CMK (cell line): Measurements from ENCODE around the gene DDX5.
A peak's percentile ranks its signal among the peaks of the same experiment; 100 is the strongest.

ENCODE experiments used
- DNase-seq: peaks from one replicate; pipeline ENCODE4 v3.0.0-alpha.2; 2010; ENCODE audit warnings: low read depth

DDX5 gene

DNA sequence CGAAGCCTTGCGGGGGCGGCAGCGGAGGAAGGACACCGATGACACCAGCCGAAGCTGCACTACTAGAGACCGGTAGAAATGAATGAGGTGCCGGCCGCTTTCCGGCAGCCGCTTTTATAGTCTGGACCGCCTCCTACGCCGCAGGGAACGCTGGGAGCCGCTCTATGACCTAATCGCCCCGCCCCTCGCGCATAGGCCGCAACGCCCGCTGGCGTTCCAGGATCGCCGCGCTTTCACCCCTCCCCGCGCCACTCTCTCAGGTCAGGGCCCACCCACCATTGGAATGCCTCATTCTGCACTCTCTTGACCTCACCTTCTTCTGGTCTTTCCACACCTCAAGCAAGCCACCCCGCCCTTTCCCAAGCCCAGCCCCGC is at the start of gene DDX5:
Gene DDX5 (minus strand): TSS at position 89 of the 375 bp plus-strand sequence. CDS start 170 bp downstream, outside the sequence.
- DNase-seq = no peak

DNA sequence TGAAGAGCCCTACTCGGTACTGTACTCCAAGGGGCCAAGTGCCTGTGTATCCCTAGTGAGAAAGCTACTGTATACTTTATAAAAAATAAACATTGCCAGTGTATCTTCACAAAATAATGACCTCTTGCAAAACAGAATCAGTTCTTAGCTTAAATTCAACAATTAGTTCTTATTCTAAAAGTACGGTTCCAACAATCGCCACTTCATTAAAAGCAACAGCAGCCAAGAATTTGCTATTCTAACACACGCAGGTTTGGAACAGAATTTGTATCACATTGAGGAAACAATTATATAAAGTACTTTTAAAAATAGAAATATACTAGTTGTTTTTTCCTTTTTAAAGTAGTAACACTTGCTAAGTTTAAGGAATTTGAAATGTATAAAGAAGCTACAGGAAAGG is 49.2 kb upstream of the DDX5 start:
- no peak for DNase-seq

DNA sequence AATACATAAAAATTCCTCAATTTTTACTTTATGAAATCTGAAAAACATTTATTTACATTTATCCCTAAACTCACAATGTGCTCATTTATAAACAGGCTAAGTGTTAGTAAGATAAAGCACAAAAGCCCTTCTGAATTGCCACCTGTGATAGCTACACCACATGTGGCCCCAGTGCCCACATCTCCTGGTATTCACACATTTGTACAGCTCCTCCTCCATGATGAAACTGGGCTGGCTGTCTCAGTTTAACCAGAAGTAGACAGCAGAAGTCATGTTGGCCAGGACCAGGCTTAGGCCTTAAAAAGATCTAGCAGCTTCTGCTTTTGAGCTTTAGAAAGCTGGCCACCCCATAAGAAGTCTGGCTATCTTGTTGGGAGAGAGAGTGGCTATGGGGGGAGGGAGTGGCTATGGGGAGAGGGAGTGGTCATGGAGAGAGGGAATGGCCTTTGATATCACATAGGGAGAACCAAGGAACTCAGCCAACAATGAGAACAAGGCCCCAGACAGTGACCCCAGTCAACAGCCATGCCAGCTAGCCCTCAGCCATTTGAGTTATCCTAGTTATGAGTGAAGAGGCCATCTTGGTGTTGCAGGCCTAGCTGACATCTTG is 48.0 kb upstream of the DDX5 start:
- no peak for DNase-seq

DNA sequence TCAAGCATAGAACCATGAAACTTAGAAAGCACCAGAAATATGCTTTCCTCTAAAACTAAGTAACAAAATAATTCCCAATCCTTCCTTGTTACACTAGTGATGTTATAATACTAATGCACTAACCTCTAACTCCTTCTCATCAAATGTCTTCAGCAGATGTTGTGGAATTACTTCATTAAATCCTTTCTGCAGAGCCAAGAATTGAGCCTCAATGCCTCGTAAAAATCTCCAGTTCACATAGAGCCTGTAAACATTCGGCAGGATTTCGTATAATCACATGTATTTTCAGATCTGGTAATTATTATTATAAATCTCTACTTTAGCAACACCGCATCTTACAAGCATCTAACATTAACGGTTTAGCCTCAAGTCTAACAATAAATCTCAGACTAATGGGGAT is 45.4 kb upstream of the DDX5 start:
- no peak for DNase-seq

DNA sequence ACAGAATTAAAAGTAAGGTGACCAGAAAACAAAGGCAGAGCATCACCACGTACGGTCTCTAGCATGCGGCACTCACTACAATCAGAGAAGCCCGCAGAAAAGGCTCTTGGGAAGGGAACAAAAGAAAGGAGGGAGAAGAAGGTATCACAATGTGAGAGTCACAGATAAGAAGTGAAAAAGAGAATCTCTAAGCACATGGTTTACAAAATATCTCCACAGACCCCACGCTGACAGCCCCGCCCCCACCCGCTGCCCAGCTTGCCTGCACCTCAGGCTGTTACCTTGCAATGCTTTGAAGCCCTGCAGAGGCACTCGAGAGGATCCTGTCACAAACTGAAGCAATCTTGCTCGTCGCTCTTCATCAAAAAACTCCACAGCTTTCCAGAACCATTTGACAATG is 41.2 kb upstream of the DDX5 start:
- DNase-seq = no peak

DNA sequence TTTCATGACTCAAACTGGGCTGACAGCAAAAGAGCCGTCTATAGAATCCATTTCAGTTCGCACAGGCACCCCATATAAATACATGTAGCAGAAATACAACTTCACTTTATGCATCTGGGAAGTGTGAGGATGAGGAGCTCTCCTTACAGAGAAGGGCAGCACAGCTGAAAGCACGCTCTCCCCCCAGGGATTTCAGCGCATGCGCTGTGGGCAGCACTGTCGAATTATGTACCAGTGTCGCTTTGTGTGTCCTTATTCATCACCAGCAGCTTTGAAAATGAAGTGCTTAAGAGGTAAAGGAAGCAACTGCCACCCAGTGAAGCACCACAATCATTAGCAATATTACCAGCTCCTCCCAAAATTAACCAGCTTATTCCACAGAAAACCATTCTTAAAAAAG is 40.6 kb upstream of the DDX5 start:
- no peak for DNase-seq

DNA sequence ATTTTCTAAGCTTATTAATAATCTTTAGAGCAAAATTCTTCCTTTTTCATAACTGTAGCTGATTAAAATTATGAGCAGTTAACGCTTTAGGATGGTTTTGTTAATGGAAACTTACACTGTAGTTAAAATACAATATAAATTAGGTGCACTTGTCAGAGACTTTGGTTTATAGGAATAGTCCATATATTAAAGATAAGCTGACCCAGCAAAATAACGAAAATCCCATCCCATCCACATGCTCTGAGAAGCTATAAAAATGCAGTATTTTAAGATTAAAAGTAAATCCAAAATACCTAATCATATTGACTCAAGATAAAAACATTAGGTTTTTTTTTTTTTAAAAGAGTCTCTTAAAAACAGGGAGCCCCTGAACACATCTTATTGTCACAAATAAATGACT is 38.7 kb upstream of the DDX5 start:
- DNase-seq = no peak

DNA sequence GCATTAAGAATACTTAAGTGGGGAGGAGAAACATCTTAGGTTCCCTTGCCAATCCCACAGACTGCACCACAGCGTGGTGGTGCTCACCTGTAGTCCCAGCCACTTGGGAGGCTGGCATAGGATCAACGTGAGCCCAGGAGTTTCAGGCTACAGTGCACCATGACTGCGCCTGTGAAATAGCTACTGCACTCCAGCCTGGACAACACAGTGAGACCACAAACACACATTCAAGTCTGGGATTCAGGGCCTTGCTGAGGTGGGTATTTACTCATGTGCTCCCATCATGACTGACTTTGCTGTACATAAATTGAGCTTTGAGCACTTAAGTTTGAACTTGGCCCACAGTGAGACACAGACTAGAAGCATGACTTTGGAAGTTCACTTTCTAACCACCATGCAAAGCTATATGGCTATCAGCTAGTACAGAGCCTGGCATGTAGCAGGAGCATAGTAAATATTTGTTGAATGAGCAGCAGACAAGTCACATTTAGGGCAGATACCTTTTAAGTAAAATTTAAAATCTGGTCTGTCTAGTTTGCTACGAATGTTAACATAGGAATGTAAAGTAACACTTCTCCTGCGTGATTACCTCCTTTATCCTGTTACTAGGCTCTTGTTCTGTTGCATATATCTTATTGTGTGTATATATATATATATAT is 34.2 kb upstream of the DDX5 start:
- no peak for DNase-seq

DNA sequence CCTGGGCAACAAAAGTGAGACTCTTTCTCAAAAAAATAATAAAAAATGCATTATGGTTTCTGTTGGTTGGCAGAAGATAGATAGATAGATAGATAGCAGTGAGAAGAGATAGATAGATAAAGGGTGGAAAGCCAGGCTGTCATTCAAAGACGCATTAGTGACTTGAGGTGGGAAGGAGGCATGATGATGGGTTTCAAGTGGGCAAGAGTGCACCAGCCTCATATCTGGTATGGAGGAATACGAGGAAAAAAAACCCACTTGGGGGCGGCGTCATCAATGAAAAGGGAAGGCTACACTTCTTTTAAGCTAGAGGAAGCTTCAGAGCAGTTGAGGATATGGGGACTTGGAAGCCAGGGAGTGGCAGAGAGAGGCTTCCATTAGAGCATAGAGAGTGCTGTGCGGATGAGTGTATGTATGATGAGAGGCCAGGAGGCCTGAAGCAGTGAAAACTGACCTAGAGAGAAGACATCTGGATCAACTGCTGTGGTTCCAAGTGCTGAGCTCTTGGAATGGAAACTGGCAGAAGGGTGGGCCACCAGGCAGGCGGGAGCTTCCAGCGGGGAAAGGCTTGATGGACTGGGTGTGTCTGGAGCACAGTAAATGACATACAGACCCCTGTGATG is 32.5 kb upstream of the DDX5 start:
- no peak for DNase-seq

DNA sequence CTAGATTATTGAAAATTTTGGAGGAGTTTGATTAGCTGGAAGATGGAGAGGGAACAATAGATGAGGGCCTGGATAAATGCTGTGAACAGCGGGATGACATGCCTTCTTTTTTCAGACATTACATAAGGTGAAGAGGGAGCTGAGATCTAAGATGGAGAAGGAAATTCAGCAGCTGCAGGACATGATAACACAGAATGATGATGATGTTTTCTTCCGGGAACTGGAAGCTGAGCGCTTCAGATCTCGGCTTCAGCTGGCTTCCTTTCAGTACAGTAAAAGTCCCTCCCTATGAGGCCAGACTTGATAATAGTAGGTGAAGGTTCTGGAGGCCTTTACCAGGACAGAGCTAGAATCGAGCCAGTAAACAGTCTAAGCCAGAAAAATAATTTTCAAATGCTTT is 31.4 kb upstream of the DDX5 start:
- peak; percentile 47 for DNase-seq

DNA sequence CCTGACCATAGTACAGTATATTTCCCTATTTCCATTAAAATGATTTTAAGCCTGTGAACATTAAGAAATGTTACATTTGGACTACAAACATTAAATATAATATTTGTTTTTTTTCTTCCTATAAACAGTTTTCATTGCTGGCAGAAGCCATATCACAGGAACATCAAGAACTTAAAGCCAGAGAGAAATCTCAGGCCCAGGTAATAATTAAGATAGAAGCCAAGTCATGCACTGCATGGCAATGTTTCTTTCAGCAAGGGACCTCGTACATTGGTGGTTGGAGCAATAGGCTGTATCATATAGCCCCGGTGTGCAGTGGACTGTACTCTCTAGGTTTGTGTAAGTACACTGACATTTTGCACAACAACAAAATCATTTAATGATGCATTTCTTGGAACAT is 30.8 kb upstream of the DDX5 start:
- no peak for DNase-seq

DNA sequence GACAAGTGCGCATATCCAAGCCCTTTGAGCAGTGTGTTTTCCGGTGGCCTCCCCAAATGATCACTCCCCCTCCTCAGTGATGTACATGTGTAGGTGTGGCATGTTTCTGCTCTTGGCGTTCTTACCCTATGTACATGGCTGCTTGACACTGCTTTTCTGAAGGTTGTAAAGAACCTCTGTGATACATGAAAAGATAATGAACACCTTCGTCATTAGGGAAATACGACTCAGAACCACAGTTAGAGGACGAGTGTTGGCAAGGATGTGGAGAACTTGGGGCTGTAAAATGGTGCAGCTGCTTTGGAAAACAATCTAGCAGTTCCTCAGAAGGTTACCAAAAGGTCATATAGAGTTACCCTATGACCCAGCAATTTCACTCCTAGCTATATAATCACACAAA is 29.3 kb upstream of the DDX5 start:
- no peak for DNase-seq

DNA sequence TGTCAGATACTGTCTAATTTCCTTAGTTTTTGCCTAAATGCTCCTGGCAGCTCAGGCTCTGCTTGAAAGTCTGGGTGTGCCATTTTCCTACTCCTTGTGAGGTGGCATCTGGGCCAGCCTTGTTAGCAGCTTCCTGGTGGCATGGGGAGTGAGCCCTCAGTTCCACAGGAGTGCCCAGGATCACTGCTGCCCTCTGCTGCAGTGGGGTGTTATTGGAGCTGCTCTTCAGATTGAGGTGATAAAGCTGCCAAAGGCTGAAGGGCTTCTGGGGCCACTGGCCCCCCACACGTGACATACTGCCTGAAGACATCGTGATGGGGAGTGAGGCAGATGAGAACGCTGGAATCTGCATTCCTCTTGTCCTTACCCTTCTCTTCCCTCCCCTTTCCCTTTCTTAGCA is 28.1 kb upstream of the DDX5 start:
- DNase-seq = no peak

DNA sequence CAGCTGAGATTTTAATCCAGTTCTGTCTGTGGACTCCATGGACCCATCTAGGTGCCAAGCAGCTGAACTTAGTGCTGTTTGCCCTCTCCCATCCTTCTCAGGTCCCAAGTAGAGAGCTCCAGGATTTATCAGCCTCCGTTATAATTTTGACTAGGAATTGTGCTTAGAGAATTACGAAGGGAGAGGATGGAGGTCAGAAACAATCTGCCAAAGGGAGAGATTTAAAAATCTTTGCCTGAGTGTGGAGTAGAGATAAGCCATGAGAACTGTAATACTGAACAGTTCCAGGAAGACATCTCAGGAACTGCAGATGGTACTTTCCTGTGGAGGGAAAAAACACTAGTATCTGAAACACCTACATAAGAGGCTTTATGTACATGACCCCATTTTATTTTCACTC is 27.7 kb upstream of the DDX5 start:
- no peak for DNase-seq

DNA sequence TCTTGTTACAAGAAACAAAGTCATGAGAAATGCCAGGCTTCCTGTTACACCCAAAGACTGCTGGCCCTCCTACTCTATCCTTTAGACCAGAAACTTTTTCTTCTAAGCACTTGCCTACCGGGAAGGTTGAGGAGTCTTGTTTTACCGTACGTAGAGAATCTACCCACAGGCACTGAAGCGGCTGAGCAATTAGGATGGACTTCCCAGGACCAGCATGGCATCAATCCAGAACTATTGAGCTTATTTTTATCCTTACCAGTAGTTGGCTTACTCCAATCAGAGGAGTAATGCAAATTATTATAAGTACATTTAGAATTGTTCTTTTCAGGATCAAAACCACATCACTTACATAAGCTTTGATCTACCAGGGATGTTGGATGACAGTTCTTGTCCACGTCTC is 26.3 kb upstream of the DDX5 start:
- DNase-seq = no peak

DNA sequence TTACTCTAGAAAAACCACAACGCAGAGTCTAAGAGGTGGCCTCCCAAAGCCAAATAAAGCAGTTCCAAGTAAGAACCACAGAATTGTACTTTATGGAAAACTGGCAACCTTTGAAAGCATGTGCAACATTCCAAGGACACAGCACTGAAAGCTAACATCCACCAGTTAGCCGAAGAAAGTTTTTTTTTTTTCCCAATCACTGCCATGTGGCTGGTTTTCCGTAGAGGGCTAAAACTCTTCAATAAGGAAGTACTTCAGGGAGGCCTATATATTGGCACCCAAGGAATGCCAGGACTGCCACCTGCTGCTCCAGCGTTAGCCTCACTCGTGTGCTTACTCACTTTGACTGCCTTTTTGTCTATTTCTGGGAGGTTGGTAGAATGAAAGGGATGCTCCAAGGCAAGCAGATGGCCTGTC is 25.9 kb upstream of the DDX5 start:
- no peak for DNase-seq

DNA sequence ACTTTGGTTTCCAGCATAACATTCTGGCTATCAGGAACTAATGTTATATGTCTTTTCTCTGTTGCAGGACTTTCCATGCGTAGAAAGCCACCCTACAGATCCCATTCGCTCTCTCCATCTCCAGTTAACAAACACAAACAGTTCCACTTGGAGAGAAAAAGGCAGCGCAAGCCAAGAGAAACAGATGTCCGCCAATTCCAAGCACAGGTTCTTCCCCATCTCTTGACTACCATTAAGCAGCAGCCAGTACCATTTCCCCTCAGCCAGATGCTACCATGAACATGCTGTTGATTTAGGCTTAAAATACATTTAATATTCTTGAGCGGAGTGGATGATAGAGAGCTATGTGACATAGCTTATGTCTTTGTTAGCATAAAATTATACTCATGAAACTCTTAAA is 23.1 kb upstream of the DDX5 start:
- DNase-seq = no peak

DNA sequence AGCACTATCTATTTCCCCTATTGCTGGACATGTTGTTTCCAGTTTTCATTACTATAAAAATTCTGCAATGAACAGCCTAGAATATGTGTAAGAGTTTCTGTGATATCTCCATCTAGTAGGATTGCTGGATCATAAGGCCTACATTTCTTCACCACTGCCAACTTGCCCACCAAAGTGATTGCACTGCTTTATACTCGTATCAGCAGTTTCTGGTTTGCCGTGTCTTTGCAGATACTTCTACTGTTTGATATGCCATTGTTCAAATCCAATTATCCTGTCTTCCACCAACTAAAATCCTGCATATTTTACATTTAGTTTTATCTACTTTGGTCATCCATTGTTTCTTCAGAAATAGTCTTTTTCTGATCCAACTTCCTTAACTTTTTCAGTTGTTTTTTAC is 21.8 kb upstream of the DDX5 start:
- no peak for DNase-seq

DNA sequence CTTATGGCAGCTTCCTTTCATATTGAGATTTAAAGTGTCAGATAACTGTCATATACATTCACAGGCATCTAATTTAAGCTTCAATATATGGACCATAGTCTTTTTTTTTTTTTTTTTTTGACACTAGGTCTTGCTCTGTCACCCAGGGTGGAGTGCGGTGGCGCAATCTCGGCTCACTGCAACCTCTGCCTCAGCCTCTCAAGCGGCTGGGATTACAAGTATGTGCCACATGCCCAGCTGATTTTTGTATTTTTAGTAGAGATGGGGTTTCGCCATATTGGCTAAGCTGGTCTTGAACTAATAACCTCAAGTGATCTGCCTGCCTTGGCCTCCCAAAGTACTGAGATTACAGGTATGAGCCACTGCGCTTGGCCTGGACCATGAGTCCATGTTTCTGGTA is 14.3 kb upstream of the DDX5 start:
- no peak for DNase-seq

DNA sequence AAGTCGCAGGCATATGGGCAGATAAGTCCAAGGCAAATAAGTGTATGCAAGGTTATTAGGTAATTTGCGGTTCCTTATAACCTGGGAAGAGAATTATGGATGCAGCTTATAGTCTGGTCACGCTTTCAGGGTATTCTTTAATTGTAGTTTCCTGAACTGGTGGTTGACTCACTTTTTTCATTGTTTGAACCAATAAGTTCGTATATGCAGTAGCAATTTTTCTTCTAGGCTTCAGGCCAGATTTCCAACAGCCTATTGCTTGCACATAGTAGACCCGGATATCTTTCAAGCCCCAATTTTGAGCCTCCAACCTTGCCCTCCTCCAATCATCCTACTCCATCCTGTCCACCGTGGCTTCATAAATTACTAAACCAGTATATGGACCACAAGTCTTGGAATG is 13.5 kb upstream of the DDX5 start:
- no peak for DNase-seq

DNA sequence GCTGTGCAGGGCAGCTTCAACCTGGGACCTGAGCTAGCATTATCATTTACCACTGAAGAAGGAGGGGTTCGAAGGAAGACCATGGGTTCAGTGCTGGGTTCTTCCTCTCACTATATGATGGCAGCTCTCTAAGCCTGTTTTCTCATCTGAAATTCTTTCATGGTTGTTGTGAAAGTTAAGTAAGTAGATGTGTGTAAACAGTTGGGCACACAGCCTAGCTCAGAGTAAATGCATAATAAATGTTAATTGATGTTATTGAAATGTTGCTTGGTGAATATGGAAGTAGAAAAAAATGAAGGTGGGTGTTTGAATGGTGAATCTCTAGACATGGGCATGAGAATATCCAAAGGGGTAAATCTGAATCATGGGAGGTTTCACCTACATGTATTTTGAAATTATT is 9.7 kb upstream of the DDX5 start:
- DNase-seq = no peak

DNA sequence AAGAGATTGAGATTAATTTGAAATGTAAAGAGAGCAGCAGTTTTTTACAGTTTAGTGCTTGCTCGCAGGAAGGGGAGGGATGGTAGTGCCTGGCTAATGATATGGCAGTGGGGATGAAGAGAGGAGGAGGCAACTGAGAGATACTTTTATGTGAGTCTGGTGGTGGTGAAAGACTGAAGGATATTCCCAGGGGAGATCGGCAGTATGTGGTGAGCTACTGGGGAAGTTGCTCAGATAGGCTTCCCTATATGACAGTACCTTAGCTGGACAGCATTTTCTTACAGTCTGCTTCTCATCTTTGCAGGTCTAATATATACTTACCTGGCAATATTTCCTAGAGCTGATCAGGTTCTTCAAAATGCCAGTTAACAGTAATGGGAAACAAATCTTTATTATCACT is 9.3 kb upstream of the DDX5 start:
- no peak for DNase-seq

DNA sequence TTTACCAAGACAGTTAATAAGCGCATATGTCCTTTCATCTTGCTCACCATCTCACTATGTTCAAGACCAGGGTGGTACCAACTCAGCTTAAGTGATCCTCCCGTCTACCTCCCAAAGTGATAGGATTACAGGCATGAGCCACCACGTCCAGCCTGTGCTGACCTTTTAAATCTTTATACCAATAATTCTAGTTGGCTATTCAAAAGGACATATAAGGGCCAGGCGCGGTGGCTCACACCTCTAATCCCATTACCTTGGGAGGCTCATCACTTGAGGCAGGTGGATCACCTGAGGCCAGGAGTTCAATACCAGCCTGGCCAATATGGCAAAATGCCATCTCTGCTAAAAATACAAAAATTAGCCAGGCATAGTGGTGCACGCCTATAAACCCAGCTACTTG is 3.1 kb upstream of the DDX5 start:
- no peak for DNase-seq

DNA sequence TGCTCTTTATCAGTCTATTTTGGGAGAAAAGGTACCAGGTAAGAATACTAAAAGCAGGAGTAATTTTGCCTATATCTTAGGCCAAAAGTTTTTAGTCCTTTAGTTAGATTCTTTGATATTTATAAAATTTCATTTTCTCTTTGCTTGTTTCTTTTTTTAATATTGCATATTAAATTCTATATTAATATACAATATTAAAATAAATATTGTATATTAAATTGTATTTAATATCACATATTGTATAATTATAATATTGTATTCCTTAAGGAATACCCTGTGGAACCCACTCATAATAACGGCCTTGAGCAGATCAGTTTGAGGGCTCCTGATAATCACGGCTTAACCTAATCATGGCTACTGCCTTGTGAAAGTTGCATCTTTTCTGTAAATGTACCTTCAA is 2.6 kb upstream of the DDX5 start:
- no peak for DNase-seq
